HG02970 (cell line): ENCODE results near the gene CARD9.
"Not testable (repeated sequence)": the region's sequence is repeated elsewhere in the genome, so short reads cannot be mapped to it uniquely, and the experiment has no call there.

Experiments used
- ATAC-seq: cut with Tn5 transposase; IDR thresholded peaks from one replicate; pipeline ENCODE4 v1.9.1; 2021; ENCODE audit warnings: mild to moderate bottlenecking, moderate library complexity, moderate number of reproducible peaks; ENCODE audit not compliant: unreplicated experiment, low FRiP score

Gene CARD9

DNA sequence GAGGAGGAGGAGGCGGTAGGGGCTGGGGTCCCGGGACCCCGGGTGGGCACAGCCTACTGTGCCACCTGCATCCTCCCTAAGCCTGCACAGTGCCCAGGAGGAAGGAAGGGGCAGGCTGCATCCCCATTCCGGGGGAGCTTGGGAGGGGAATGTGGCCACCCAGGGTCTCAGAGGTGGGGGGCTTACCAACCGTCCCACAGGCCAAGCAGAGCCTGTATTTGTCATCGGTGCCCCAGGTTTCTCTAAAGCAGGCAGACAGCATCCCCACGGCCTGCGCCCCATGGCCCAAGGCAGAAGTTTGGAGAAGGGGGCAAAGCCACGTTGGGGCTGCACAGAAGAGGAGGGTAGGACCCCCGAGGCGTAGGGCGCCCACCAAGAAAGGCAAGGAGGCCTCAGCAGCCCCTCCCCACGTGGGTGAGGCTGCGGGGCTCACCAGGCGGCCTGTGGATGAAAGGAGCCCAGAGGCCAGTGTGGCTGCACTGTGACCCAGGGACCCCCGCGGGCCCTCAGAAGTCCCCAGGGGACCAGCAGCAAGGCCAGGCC, 46.6 kb downstream of the CARD9 start:
- ATAC-seq = no peak

DNA sequence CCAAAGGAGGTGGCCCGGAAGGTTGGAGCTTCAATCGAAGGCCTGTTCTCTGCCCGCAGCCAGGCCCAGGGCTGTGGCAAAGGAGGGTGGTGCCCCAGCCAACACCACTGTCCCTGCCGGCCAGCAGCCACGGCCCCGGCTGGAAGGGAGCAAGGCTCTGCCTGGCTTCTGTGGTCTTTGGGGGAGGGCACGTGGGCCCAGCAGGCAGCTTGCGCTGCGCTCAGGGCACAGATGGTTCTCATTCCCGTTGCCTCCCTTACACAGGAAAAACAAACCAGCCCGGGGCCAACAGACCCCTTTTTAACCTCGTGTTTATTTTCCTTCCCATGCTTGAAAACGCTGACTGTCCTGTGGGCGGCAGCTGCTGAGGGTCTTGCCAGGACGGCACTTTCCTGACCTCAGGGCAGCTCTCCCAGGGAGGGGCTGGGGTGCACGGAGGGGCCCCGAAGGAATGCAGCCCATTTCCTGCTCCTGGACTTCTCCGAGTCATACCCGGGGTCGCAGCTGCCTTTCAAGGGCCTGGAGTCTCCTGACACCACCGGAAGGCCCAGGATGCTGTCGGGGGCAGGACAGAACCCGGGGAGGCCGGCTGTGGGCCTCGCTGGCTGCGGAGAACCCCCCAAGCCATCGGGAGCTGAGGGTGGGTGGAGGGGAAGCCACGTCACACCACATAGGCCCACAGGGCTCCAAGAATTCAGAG, 47.3 kb downstream of the CARD9 start:
- ATAC-seq = no peak

DNA sequence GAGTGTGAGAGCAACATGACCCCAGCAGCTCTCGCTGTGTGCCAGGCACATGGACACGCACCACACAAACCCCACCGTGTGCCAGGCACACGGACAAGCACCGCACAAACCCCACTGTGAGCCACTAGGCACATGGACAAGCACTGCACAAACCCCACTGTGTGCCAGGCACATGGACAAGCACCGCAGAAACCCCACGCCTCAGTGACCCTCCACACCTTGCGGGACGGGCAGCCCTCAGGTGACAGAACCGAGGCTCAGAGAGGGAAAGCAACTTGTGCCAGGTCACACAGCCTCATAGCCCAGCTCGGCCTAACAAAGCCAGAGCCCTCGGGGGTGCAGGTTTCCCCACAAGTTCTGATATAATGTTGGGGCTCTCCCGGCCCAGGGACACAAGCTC, 48.1 kb downstream of the CARD9 start:
- ATAC-seq = no peak

DNA sequence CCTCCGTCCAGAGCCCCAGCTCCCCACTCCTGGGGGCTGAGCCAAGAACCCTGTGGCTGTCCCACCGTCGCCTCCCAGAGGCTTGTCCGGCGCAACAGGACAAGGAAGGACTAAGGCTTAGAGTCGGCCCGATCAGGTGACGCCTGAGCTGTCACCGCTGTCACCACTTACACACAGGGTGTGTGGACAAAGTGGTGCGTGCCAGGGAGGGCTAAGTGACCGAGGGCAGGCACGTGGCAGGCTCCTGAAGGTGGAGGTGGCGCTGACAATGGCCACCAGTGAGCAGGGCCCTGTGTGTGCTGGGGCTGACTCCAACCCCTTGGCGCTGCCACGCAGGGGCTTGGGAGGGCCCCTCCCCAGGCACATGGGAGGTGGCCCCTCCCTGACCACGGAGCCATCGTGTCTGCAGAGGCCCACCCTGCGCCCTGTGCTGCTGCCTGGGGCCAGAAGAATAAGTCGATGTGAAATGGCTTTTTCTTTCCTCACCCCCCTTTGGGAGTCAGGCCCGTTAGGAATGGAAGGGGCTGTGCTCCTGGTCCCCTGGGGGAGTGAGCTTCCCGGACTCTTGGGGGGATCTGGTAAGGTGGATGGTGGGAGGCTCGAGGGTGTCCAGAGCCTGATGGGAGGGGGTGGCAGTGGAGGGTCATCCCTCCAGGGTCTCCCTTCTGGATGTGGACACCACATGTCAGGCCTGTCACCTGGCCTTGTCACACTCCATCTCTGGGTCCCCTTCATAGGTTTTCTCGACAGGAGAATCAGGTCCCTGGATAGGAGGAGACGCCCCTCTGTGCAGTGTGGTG, 48.8 kb downstream of the CARD9 start:
- ATAC-seq = no peak

DNA sequence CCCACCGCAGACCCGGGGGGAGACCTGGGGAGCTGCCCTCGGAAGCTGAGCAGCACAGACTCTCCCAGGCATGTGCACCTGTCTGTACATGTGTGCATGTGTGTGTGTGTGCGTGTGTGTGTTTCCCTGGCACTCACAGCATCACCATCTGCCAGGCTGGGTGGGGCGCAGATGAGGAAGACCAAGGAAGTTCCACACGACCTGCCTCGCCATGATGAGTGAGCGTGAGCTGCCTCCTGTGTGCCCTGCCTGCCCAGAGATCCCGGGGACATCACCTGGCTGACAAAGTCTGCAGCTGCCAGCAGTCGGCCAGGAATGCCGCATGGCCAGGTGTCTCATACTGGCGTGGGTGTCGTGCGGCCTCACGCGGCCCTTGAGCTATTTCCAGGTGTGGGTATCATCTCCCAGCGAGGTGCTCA, 50.1 kb downstream of the CARD9 start:
- no peak for ATAC-seq

DNA sequence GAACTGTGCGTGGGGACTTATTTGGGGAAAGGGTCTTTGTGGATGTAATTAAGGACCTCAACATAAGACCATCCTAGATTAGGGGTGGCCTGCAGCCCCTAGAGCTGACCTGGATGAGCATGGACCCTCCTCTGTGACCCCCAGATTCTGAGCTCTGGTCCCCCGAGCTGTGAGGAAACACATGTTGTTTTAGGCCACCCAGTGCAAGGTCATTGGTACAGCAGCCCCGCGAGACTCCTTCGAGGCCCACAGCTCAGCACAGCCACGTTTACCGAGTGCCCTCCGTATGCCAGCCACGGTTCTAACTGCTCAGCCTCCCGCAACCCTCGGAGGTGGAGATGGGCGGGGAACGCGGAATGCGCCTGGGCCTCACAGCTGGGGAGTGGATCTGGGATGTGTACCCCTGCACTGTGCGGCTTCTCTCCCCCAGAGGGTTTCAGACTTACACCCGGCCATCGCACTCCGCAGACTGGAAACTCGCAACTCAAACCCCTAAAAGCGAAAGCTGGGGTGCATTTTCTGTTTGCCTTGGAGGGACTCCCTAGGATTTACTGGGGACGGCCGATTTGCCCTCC, 50.6 kb downstream of the CARD9 start:
- no peak for ATAC-seq

DNA sequence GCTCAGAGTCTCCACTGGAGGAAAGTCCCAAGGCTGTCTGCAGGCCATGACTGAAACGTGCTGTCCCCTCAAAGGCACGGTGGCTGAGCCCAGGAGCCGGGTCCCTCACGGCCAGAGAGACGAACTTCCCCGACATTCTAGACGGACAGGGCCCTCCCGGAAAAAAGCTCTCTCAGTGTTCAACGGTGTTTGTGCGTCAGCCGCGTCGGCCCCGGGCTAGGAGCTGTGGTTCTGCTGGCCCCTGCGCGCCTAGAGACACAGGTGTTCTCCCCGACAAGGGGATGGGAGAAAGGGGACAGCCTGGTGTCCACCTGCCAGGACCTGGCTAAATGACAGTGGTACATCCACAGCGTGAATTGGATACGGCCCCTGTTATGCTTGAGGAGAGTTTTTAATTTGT, 51.9 kb downstream of the CARD9 start:
- ATAC-seq = no peak

DNA sequence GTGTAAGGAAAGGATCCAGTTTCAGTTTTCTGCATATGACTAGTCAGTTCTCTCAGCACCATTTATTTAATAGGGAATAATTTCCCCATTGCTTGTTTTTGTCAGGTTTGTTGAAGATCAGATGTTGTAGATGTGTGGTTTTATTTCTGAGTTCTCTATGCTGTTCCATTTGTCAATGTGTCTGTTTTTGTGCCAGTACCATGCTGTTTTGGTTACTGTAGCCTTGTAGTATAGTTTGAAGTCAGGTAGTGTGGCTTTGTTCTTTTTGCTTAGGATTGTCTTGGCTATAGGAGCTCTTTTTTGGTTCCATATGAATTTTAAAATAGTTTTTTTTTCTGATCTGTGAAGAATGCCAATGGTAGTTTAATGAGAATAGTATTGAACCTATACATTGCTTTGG, 52.5 kb downstream of the CARD9 start:
- ATAC-seq = not testable (repeated sequence)

DNA sequence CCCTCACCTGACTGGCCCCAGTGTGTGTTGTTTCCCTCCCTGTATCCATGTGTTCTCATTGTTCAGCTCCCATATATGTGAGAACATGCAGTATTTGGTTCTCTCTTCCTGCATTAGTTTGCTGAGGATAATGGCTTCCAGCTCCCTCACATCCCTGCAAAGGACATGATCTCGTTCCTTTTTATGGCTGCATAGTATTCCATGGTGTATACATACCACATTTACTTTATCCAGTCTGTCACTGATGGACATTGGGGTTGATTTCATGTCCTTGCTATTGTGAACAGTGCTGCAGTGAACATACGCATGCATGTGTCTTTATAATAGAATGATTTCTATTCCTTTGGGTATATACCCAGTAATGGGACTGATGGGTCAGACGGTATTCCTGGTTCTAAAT, 53.5 kb downstream of the CARD9 start:
- ATAC-seq = not testable (repeated sequence)

DNA sequence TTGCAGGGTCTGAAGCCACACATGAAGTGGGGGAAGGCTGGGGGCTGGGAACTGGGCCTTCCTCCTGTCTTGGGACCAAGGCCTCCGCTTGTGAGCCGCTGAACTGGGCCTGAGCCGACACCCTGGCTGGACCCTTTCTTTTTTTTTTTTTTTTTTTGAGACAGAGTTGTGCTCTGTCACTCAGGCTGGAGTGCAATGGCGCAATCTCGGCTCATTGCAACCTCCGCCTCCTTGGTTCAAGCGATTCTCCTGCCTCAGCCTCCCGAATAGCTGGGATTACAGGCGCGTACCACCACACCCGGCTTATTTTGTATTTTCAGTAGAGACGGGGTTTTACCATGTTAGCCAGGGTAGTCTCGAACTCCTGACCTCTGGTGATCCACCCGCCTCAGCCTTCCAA, 54.2 kb downstream of the CARD9 start:
- ATAC-seq = not testable (repeated sequence)

DNA sequence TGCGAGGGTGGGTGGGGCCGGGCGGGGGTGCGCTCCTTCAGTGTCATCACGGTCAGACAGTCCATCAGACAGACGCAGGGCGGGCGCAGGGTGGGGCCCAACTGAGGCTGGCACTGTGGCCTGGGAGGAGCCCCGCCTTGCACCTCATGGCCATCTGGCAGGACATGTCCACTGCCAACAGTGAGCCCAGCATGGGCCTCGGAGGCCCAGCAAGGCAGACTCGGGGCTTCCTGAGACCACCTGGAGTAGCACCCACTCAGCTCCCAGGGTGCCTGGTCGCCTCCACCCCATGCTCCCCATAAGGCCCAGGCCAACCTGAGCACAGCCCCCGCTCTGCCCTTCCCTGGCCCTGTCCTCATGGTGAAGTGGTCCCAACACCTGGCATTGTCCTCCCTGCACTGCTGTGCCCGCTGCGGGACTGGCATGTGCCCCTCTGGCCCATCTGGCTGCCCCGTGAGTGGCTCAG, 54.7 kb downstream of the CARD9 start:
- ATAC-seq = no peak

DNA sequence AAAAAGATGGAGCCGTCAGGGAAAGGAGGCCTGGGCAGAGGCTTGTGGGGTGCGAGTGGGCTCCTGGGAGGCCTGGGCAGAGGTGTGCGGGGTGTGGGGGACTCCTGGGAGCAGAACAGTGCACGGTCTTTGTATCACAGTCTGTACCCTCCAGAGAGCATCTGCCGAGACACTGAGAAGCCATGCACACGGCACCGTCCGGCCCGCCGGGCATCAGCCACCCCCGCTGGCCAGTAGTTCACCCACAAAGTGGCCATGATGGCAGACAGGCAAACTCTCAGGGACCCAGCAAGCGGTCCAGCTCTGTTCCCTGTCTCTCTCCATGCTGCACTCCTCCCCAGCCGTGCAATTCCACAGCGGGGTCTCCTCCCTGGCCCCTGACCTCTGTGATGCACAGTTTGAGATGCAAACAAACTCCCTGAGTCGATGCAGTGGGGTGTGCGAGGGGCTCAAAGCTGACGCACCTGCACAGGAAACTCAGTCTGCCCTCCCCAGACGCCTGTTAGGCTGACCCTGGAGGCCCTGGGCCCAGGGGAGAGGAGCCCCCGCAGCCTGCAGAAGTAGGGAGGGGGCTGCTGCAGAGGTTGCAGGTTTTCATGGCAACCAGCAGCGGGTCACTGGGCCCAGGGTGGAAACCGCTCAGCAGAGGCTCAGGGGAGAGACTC, 55.2 kb downstream of the CARD9 start:
- ATAC-seq = no peak

DNA sequence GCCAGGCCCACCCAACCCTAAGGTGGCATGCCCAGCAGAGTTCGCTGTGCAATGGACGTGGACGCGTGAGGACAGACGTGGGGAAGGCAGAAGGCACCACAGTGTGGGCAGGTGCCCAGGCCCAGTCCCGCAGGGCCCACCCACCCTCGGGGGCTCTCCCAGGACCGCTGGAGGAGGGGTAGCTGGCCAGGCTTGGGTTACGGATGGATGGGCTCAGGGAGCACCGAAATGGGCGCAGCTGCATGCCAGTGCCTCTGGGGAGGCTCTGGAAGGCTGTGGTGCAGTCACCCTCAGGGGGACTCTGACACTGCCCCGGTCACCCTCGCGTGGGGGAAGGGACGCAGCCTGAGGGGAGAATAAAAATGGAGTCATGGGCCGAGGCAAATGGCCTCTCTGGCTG, 55.8 kb downstream of the CARD9 start:
- ATAC-seq = no peak

DNA sequence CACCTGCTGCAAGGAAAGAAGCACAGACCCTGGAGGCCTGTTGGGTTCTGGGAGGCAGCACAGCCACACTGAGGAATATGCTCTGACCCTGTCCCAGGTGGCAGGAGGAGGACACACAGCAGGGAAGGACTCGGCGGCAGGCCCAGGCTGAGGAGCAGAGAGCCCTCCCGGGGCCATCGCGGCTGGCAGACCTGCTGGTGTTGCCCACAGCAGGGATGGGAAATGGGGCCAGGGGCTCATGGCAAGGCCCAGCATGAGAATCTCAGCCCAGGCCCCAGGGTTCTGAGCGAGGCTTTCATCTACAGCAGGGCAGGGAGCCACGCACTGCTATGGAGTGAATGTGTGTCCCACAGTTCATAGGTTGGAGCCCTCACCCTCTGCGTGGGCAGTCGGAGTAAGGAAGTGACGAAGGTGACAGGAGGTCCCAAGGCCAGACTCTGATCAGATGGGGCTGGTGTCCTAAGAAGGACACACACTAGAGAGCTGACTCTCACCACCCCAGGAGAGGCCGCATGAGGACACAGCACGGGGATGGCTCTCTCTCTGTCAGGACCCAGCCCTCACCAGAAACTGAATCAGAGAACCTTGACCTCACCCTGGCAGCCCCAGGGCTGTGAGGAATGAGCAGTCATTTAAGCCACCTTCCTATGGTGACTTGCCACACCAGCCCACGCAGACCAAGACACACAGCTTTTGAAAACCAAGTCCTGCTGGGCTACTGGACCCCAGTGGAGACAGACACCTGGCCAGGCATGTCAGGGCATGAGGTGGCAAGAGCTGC, 56.4 kb downstream of the CARD9 start:
- ATAC-seq = no peak

DNA sequence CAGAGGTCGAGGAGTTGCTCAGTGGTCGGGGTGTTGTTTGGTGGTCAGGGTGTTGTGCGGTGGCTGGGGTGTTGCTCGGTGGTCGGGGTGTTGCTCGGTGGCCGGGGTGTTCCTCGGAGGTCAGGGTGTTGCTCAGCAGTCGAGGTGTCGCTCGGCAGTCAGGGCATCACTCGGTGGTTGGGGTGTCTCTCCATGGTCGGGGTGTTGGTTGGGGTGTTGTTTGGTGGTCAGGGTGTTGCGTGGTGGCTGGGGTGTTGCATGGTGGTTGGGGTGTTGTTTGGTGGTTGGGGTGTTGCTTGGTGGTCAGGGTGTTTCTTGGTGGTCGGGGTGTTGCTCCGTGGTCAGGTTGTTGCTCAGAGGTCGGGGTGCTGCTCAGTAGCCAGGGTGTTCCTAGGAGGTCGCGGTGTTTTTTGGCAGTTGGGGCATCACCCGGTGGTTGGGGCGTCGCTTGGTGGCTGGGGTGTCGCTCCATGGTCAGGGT, 57.2 kb downstream of the CARD9 start:
- no peak for ATAC-seq

DNA sequence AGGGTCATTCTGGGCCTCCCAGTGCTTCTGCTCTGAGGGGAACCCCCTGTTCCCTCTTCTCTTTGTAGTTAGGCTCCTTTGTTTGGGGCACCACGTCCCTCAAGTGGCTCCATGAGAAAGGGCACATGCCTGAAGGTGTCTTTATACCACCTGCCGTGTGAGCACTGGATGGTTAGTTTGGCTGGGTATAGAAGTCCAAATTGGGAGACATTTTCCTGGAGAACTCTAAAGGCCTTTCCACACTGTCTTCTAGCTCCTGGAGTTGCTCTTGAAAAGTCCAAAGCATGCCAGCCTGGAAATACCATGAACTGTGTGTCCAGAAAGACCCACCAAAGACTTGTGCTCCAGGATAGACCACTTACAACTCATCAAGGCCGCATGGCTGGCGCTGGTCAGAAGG, 58.5 kb downstream of the CARD9 start:
- no peak for ATAC-seq

DNA sequence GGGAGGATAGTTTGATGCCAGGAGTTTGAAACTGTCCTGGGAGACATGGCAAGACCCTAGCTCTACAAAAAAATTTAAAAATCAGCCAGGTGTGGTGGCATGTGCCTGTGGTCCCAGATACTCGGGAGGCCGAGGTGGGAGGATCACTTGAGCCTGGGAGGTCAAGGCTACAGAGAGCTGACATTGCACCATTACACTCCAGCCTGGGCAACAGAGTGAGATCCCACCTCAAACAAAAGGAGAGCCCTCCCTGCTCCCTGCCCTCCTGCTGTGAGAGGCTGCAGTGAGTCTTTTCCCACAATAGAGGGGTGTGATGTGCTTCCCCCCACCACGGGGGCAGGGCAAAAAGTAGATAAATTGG, 59.4 kb downstream of the CARD9 start:
- no peak for ATAC-seq
